Naive thymus-derived CD8-positive, alpha-beta T cell (primary cell): Measurements from ENCODE around the gene MASP2. TPM values are rescaled to one million over a fixed set of nuclear protein-coding genes. Genes with fewer than 3 reads are reported as not detected.

Experiments
- polyA plus RNA-seq, 3 donors: library from polyadenylated mRNA; unstranded; fragments of 300-500 nt; fragmentation: Illumina TruSeq; gene quantifications; one replicate each; pipeline ENCODE4 v1.2.3, GENCODE V29; 2021
- total RNA-seq, 8 experiments: library from RNA in 2 of 8; stranded (reverse) in 2 of 8; gene quantifications; one replicate each; pipeline ENCODE4 v1.2.3 and lab custom pipeline; 2021 to 2026

The MASP2 gene
- total and polyA plus RNA-seq, 5 experiments from 2014 or later: 0.27 to 0.34 TPM; not detected in 3

Other genes with a start within 250 kb of the MASP2 start
- 100 to 1,000 TPM; 193 to 211 TPM for gene TARDBP, start 34.6 kb downstream of the MASP2 start, total RNA-seq
- 10 to 100 TPM; 46.6 to 65.2 (median 54.2) TPM for gene TARDBP, start 34.6 kb downstream of the MASP2 start, polyA plus RNA-seq
- 10 to 100 TPM; 55.0 to 55.6 TPM for gene SRM, start 12.8 kb upstream of the MASP2 start, total RNA-seq
- 100 to 1,000 TPM in 1 of 3 donors, 10 to 100 TPM in 2; 95.2 to 204 (median 97.9) TPM for gene SRM, start 12.8 kb upstream of the MASP2 start, polyA plus RNA-seq
- 10 to 100 TPM; 93.2 to 93.3 TPM for gene EXOSC10, start 52.6 kb upstream of the MASP2 start, total RNA-seq
- gene EXOSC10, start 52.6 kb upstream of the MASP2 start, polyA plus RNA-seq: 10 to 100 TPM; 31.7 to 45.5 (median 35.6) TPM
- gene ANGPTL7, start 142.1 kb upstream of the MASP2 start, total RNA-seq: not detected
- not detected for gene ANGPTL7, start 142.1 kb upstream of the MASP2 start, polyA plus RNA-seq
- 10 to 100 TPM; 43.9 to 45.9 TPM for gene MTOR, start 215.3 kb upstream of the MASP2 start, total RNA-seq
- 1 to 10 TPM; 3.5 to 7.2 (median 4.7) TPM for gene MTOR, start 215.3 kb upstream of the MASP2 start, polyA plus RNA-seq
- gene UBIAD1, start 226.0 kb upstream of the MASP2 start, total RNA-seq: 10 to 100 TPM; 32.9 to 34.3 TPM
- 10 to 100 TPM; 29.2 to 50.3 (median 45.2) TPM for gene UBIAD1, start 226.0 kb upstream of the MASP2 start, polyA plus RNA-seq